H1 (cell line): ENCODE measurements around the gene CGGBP1. TPM values are rescaled to one million over a fixed set of nuclear protein-coding genes. Genes with fewer than 3 reads are reported as not detected.

Experiments used
- CTCF ChIA-PET: fragments of 300-600 bp; sonication (Branson Sonifier 250); formaldehyde crosslinking; loops from one replicate; lab custom pipeline; 2021; ENCODE audit not compliant: partially characterized antibody; lab: Charles Lee
- POLR2A ChIA-PET: fragments of 300-600 bp; sonication (Branson Sonifier 250); formaldehyde crosslinking; loops from one replicate; lab custom pipeline; 2021; ENCODE audit warnings: inconsistent platforms; ENCODE audit not compliant: partially characterized antibody; lab: Charles Lee
- DNase-seq, 2 experiments: peaks; one replicate each; pipeline versions ENCODE4 v3.0.0 to v3.0.0-alpha.2; 2010 to 2022; ENCODE audit warnings: low spot score in 2 of 2, low read depth in 1 of 2, mixed read lengths in 1 of 2
- FAIRE-seq: peaks from 2 replicates; lab custom pipeline; 2011; peaks lifted over from hg19 to GRCh38; lab: Jason Lieb, UNC
- H2AFZ ChIP-seq: 2 replicates; pipeline ENCODE4 v1.8.1; 2012; ENCODE audit warnings: low read length, inconsistent platforms
- H2AK5ac ChIP-seq: 2 replicates; pipeline ENCODE4 v1.6.1; 2013; ENCODE audit warnings: low read depth, low read length
- H2BK120ac ChIP-seq: replicated peaks from 2 replicates; pipeline ENCODE3; 2013; ENCODE audit warnings: low read depth, low read length, inconsistent platforms
- H2BK12ac ChIP-seq: 2 replicates; pipeline ENCODE4 v1.6.1; 2013; ENCODE audit warnings: low read depth, low read length
- H2BK15ac ChIP-seq: 2 replicates; pipeline ENCODE4 v1.6.1; 2013; ENCODE audit warnings: low read length
- H2BK20ac ChIP-seq: 2 replicates; pipeline ENCODE4 v1.6.1; 2013; ENCODE audit warnings: low read length
- H2BK5ac ChIP-seq: 2 replicates; pipeline ENCODE4 v1.6.1; 2013; ENCODE audit warnings: low read depth, low read length
- H3K14ac ChIP-seq: 2 replicates; pipeline ENCODE4 v1.6.1; 2013; ENCODE audit warnings: inconsistent platforms; ENCODE audit not compliant: insufficient read length
- H3K18ac ChIP-seq: 2 replicates; pipeline ENCODE4 v1.6.1; 2013; ENCODE audit warnings: low read length; ENCODE audit errors: extremely low read depth
- H3K23ac ChIP-seq: 2 replicates; pipeline ENCODE4 v1.6.1; 2013; ENCODE audit warnings: inconsistent platforms; ENCODE audit not compliant: insufficient read length
- H3K23me2 ChIP-seq: 2 replicates; pipeline ENCODE4 v1.6.1; 2013; ENCODE audit warnings: low read depth, low read length
- H3K27ac ChIP-seq: 2 replicates; pipeline ENCODE4 v1.6.1; 2011; ENCODE audit warnings: low read depth, low read length, inconsistent platforms
- H3K27me3 ChIP-seq, 4 experiments: replicated peaks in 1 of 4; 1 replicate in 1 of 4; 2 replicates in 3 of 4; pipeline versions ENCODE4 v1.6.1 to v1.8.1; 2011 to 2013; ENCODE audit warnings: low read length in 3 of 4, mild to moderate bottlenecking in 3 of 4, inconsistent platforms in 2 of 4, mixed read lengths in 2 of 4, moderate library complexity in 1 of 4; ENCODE audit not compliant: control insufficient read depth in 3 of 4, insufficient read depth in 3 of 4; ENCODE audit errors: extremely low read depth in 1 of 4
- H3K36me3 ChIP-seq, 4 experiments: 2 replicates each; pipeline versions ENCODE4 v1.6.1 to v1.8.1; 2011 to 2013; ENCODE audit warnings: mild to moderate bottlenecking in 4 of 4, low read length in 3 of 4, moderate library complexity in 2 of 4, control low read depth in 1 of 4, inconsistent platforms in 1 of 4; ENCODE audit not compliant: insufficient read depth in 4 of 4, control insufficient read depth in 2 of 4
- H3K4ac ChIP-seq: replicated peaks from 2 replicates; pipeline ENCODE3; 2013; ENCODE audit warnings: low read length, low read depth, mixed read lengths, inconsistent platforms; ENCODE audit not compliant: insufficient read length
- H3K4me1 ChIP-seq, 4 experiments: replicated peaks in 1 of 4; 1 replicate in 1 of 4; 2 replicates in 3 of 4; pipeline versions ENCODE4 v1.6.1 to v1.8.1; 2011 to 2013; ENCODE audit warnings: low read length in 3 of 4, inconsistent platforms in 2 of 4, mixed read lengths in 1 of 4; ENCODE audit not compliant: insufficient read depth in 4 of 4, control insufficient read depth in 3 of 4
- H3K4me2 ChIP-seq, 2 experiments: 2 replicates each; pipeline versions ENCODE4 v1.6.1 to v1.8.1; 2011 to 2013; ENCODE audit warnings: low read depth in 2 of 2, low read length in 2 of 2, control low read depth in 1 of 2, inconsistent platforms in 1 of 2, mild to moderate bottlenecking in 1 of 2; ENCODE audit not compliant: insufficient read depth in 1 of 2
- H3K4me3 ChIP-seq, 4 experiments: fragments of 200-600, 300-600 bp in 1 of 4; sonication (generic), shearing (Covaris generic), sonication (Bioruptor Twin) in 1 of 4; 2 replicates each; pipeline versions ENCODE4 v1.5.1 to v1.8.1; 2011 to 2016; ENCODE audit warnings: low read length in 4 of 4, low read depth in 3 of 4, control low read depth in 2 of 4, inconsistent platforms in 2 of 4, mild to moderate bottlenecking in 2 of 4, mixed read lengths in 1 of 4, moderate library complexity in 1 of 4; ENCODE audit not compliant: insufficient read depth in 2 of 4; ENCODE audit errors: extremely low read depth in 1 of 4
- H3K56ac ChIP-seq: replicated peaks from 2 replicates; pipeline ENCODE3; 2013; ENCODE audit warnings: low read depth, mild to moderate bottlenecking, mixed read lengths, low read length, inconsistent platforms; ENCODE audit not compliant: insufficient read length
- H3K79me1 ChIP-seq: 2 replicates; pipeline ENCODE4 v1.6.1; 2013; ENCODE audit warnings: low read depth, low read length, control low read depth
- H3K79me2 ChIP-seq, 2 experiments: 2 replicates each; pipeline versions ENCODE4 v1.6.1 to v1.8.1; 2012 to 2013; ENCODE audit warnings: low read length in 2 of 2, mild to moderate bottlenecking in 2 of 2, inconsistent platforms in 1 of 2; ENCODE audit not compliant: insufficient read depth in 2 of 2, control insufficient read depth in 1 of 2
- H3K9ac ChIP-seq, 4 experiments: replicated peaks in 1 of 4; 1 replicate in 1 of 4; 2 replicates in 3 of 4; pipeline versions ENCODE4 v1.6.1 to v1.8.1; 2011 to 2013; ENCODE audit warnings: low read depth in 3 of 4, low read length in 3 of 4, control low read depth in 2 of 4, mild to moderate bottlenecking in 2 of 4, moderate library complexity in 2 of 4, inconsistent platforms in 1 of 4; ENCODE audit errors: extremely low read depth in 1 of 4
- H3K9me3 ChIP-seq, 2 experiments: 2 replicates each; pipeline versions ENCODE4 v1.6.1 to v1.8.1; 2012 to 2013; ENCODE audit warnings: mild to moderate bottlenecking in 2 of 2, moderate library complexity in 2 of 2, control low read depth in 1 of 2, inconsistent platforms in 1 of 2, low read depth in 1 of 2, low read length in 1 of 2, mixed read lengths in 1 of 2; ENCODE audit not compliant: insufficient read depth in 2 of 2
- H4K20me1 ChIP-seq, 2 experiments: replicated peaks in 1 of 2; 2 replicates each; pipeline versions ENCODE3 to v1.8.1; 2011 to 2013; ENCODE audit warnings: inconsistent platforms in 2 of 2, low read length in 2 of 2, mild to moderate bottlenecking in 1 of 2; ENCODE audit not compliant: insufficient read depth in 2 of 2, control insufficient read depth in 1 of 2
- H4K5ac ChIP-seq: 2 replicates; pipeline ENCODE4 v1.6.1; 2013; ENCODE audit warnings: low read length, low read depth, mixed read lengths, inconsistent platforms; ENCODE audit not compliant: insufficient read length
- H4K8ac ChIP-seq: 2 replicates; pipeline ENCODE4 v1.8.0; 2013; ENCODE audit warnings: mild to moderate bottlenecking, moderate library complexity, low read length, inconsistent platforms; ENCODE audit not compliant: insufficient read depth; ENCODE audit errors: extremely low read depth
- H4K91ac ChIP-seq: replicated peaks from 2 replicates; pipeline ENCODE3; 2013; ENCODE audit warnings: low read length, mixed read lengths, inconsistent platforms; ENCODE audit not compliant: insufficient read length
- BCL11A ChIP-seq, 2 experiments: IDR thresholded peaks; one replicate each; pipeline ENCODE4 v1.6.1; 2011; ENCODE audit warnings: low read depth in 2 of 2, low read length in 2 of 2, mild to moderate bottlenecking in 2 of 2
- CBX5 ChIP-seq: fragments of 300-800, 300-1000 bp; sonication (generic); IDR thresholded peaks from 2 replicates; pipeline ENCODE4 v1.7.1; 2016; ENCODE audit warnings: antibody characterized with exemption, low read length, low read depth
- CEBPB ChIP-seq: IDR thresholded peaks from 2 replicates; pipeline ENCODE4 v1.6.1; 2012; ENCODE audit warnings: low read depth, low read length
- CREB1 ChIP-seq: IDR thresholded peaks from 2 replicates; pipeline ENCODE4 v1.6.1; 2012; ENCODE audit warnings: inconsistent platforms
- EGR1 ChIP-seq: IDR thresholded peaks from 2 replicates; pipeline ENCODE4 v1.6.1; 2011; ENCODE audit warnings: low read depth, low read length, borderline replicate concordance
- FOSL1 ChIP-seq: IDR thresholded peaks from 2 replicates; pipeline ENCODE4 v1.6.1; 2011; ENCODE audit warnings: mild to moderate bottlenecking, low read depth, low read length, moderate library complexity; ENCODE audit not compliant: insufficient read depth
- GABPA ChIP-seq: IDR thresholded peaks from 2 replicates; pipeline ENCODE4 v1.6.1; 2011; ENCODE audit warnings: mild to moderate bottlenecking, low read length, moderate library complexity, borderline replicate concordance; ENCODE audit not compliant: insufficient read depth
- NANOG ChIP-seq: IDR thresholded peaks from 2 replicates; pipeline ENCODE4 v1.6.1; 2011; ENCODE audit warnings: low read length, low read depth, mild to moderate bottlenecking, inconsistent platforms; ENCODE audit not compliant: insufficient read depth, poor library complexity, severe bottlenecking
- POU5F1 ChIP-seq: IDR thresholded peaks from 2 replicates; pipeline ENCODE4 v1.6.1; 2011; ENCODE audit warnings: low read depth, mild to moderate bottlenecking, low read length, moderate library complexity
- SP2 ChIP-seq: IDR thresholded peaks from 2 replicates; pipeline ENCODE4 v1.6.1; 2012; ENCODE audit warnings: mild to moderate bottlenecking, low read length, inconsistent platforms
- TBP ChIP-seq: IDR thresholded peaks from 2 replicates; pipeline ENCODE4 v1.6.1; 2011; ENCODE audit warnings: low read depth, low read length, improper control_type of control experiment
- TCF12 ChIP-seq: IDR thresholded peaks from 2 replicates; pipeline ENCODE4 v1.6.1; 2011; ENCODE audit warnings: low read depth, mild to moderate bottlenecking, low read length
- YY1 ChIP-seq: IDR thresholded peaks from 2 replicates; pipeline ENCODE4 v1.6.1; 2011; ENCODE audit warnings: low read depth, mild to moderate bottlenecking, low read length
- WGBS, 2 experiments: shearing (Covaris generic) in 1 of 2; methylation state at CpG; one replicate each; pipeline versions ENCODE4 v1.1.6 to v1.1.7; 2013 to 2015; ENCODE audit warnings: low lambda C conversion rate in 2 of 2, mixed read lengths in 2 of 2, inconsistent platforms in 1 of 2, low coverage in 1 of 2, missing lambda C conversion rate in 1 of 2; ENCODE audit not compliant: insufficient replicate concordance in 2 of 2, insufficient coverage in 1 of 2, insufficient read length in 1 of 2; ENCODE audit errors: extremely low coverage in 1 of 2, missing lambda C conversion rate in 1 of 2; 5-methylcytosine and 5-hydroxymethylcytosine counted together
- polyA plus RNA-seq, 7 experiments: library from polyadenylated mRNA; depleted of rRNA in 3 of 7; stranded (reverse) in 5 of 7; unstranded in 2 of 7; fragments of >200 nt in 5 of 7; fragments of 200-250 nt in 2 of 7; gene quantifications; 1 replicate in 5 of 7; 2 replicates in 1 of 7; 4 replicates in 1 of 7; pipeline versions ENCODE4 v1.2.1 to v1.2.3, GENCODE V29; 2011 to 2013; ENCODE audit warnings: missing spikeins in 2 of 7, mixed read lengths in 2 of 7
- total RNA-seq: library from RNA; stranded (reverse); fragmentation: NEBNext Ultra II Directional; extraction: Animal tissue kit (Norgen Biotek cat#: 25700); gene quantifications from 2 replicates; pipeline ENCODE4 v1.2.1, GENCODE V29; 2021
- TF ChIP-seq, protein P1 (sequence below): IDR thresholded peaks from 2 replicates; pipeline ENCODE4 v1.6.1; 2012; ENCODE audit warnings: low read length, inconsistent platforms

Gene CGGBP1
- total and polyA plus RNA-seq, 2 of the 8 experiments (the other 6 are each of a cell fraction or from before 2014, with no cell fraction given): 22.9 to 61.4 TPM

DNA sequence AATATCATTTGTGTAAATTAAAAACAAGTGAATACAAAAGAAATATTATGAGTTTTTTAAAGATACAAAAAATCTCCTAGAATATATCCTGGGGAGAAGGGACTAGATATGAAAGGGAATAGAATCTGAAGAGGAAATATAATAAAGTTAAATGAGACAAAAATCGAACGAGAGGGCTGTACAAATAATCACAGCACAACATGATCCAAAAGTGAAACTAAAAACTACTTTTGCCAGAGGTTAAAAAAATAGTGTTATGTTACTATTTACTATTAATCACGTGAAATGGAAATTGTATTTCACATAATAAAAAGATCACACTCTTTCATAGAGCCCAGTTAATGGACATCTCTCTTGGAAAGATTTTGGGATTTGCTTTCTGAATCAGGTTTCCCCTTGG, 28.6 kb downstream of the CGGBP1 start:
- no peak overlapping the region for H2AFZ ChIP-seq
- FAIRE-seq: no peak
- TF ChIP-seq YY1: no peak
- TF ChIP-seq, protein P1, sequence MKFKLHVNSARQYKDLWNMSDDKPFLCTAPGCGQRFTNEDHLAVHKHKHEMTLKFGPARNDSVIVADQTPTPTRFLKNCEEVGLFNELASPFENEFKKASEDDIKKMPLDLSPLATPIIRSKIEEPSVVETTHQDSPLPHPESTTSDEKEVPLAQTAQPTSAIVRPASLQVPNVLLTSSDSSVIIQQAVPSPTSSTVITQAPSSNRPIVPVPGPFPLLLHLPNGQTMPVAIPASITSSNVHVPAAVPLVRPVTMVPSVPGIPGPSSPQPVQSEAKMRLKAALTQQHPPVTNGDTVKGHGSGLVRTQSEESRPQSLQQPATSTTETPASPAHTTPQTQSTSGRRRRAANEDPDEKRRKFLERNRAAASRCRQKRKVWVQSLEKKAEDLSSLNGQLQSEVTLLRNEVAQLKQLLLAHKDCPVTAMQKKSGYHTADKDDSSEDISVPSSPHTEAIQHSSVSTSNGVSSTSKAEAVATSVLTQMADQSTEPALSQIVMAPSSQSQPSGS: no peak
- no peak for TF ChIP-seq FOSL1
- TF ChIP-seq EGR1: no peak
- TF ChIP-seq TCF12: no peak
- TF ChIP-seq NANOG: no peak
- no peak for TF ChIP-seq CREB1
- no peak for TF ChIP-seq POU5F1
- TF ChIP-seq CEBPB: no peak
- TF ChIP-seq CBX5: no peak
- no peak for TF ChIP-seq SP2
- no peak for TF ChIP-seq GABPA
- TF ChIP-seq BCL11A (IDR thresholded peaks at IDR 0.05; ENCODE audit: low read depth in 2 of 2, low read length in 2 of 2): no peak
- no peak for TF ChIP-seq TBP

More for the DNA sequence above, 28.6 kb downstream of the CGGBP1 start:
- no peak overlapping the region for H3K56ac ChIP-seq
- H3K4me2 ChIP-seq: no peak overlapping the region
- no peaks in the 10 kb centered on the region for H3K36me3 ChIP-seq
- no peaks in the 10 kb centered on the region for H3K79me1 ChIP-seq
- no peak for DNase-seq
- ChIA-PET POLR2A (no interaction called here), CTCF (interaction anchor here (0.8 kb wide), 1 partner anchor 83 kb away, joined by 4 read pairs; no protein-coding TSS in a partner anchor)
- no peak overlapping the region for H2BK20ac ChIP-seq
- H3K23me2 ChIP-seq: no peaks in the 10 kb centered on the region
- no peak overlapping the region for H3K14ac ChIP-seq
- H3K9ac ChIP-seq: no peak overlapping the region
- no peak overlapping the region for H2BK5ac ChIP-seq
- no peak overlapping the region for H3K23ac ChIP-seq
- no peaks in the 10 kb centered on the region for H3K27me3 ChIP-seq
- H2BK120ac ChIP-seq: no peak overlapping the region
- no peak overlapping the region for H3K4ac ChIP-seq
- H2AK5ac ChIP-seq: no peak overlapping the region
- H3K79me2 ChIP-seq: no peaks in the 10 kb centered on the region
- no peak overlapping the region for H4K8ac ChIP-seq
- H2BK12ac ChIP-seq: no peak overlapping the region
- H2BK15ac ChIP-seq: no peak overlapping the region
- H3K4me3 ChIP-seq: no peak overlapping the region
- 89% methylated on average over 3 of the region's 3 CpGs; no CpG with 5 or more reads in 1 of the 2 experiments for WGBS, 2 experiments
- H4K5ac ChIP-seq: no peak overlapping the region
- H4K20me1 ChIP-seq: peaks cover 0 to 1% of the 10 kb centered on the region in 2 experiments
- no peak overlapping the region for H3K27ac ChIP-seq
- H3K18ac ChIP-seq: no peak overlapping the region
- no peaks in the 10 kb centered on the region for H3K4me1 ChIP-seq
- H3K9me3 ChIP-seq: 0 out of 4 replicates have a peak, but pooled peaks cover 0 to 6% of the 10 kb centered on the region in 2 experiments
- no peak overlapping the region for H4K91ac ChIP-seq
